GM12874 (cell line): ENCODE data around the gene VN1R4.
A peak's percentile ranks its signal among the peaks of the same experiment; 100 is the strongest.
"Not testable (repeated sequence)": the region's sequence is repeated elsewhere in the genome, so short reads cannot be mapped to it uniquely, and the experiment has no call there.

Source experiments
- TF ChIP-seq, protein P1 (sequence below): IDR thresholded peaks from 2 replicates; pipeline ENCODE4 v1.5.1; 2011; ENCODE audit warnings: low read depth, mild to moderate bottlenecking, control low read depth, low read length, moderate library complexity; ENCODE audit not compliant: insufficient read depth

Gene VN1R4, protein sequence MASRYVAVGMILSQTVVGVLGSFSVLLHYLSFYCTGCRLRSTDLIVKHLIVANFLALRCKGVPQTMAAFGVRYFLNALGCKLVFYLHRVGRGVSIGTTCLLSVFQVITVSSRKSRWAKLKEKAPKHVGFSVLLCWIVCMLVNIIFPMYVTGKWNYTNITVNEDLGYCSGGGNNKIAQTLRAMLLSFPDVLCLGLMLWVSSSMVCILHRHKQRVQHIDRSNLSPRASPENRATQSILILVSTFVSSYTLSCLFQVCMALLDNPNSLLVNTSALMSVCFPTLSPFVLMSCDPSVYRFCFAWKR

DNA sequence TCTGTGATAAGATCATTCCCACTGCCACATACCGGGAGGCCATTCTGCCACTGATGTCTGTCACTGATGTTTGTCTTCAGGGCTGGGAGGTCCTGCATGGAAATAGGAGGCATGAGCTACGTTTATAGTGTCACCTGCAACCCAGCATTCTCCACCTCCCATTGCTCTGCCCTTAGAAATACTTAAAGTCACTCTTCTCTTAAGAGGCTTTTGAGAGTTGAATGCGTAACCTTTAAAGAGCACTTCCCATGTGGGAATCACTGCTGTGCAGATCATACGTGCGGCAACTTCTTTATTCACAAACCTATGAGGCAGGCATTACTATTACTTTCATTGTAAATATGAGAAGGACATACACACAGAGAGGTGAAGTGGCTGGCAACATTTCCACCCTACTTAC is at the start of gene VN1R4:
VN1R4 (minus strand) TSS at position 101 of the 400 bp plus-strand sequence; CDS start at position 43, 58 bp downstream.
- TF ChIP-seq, protein P1, sequence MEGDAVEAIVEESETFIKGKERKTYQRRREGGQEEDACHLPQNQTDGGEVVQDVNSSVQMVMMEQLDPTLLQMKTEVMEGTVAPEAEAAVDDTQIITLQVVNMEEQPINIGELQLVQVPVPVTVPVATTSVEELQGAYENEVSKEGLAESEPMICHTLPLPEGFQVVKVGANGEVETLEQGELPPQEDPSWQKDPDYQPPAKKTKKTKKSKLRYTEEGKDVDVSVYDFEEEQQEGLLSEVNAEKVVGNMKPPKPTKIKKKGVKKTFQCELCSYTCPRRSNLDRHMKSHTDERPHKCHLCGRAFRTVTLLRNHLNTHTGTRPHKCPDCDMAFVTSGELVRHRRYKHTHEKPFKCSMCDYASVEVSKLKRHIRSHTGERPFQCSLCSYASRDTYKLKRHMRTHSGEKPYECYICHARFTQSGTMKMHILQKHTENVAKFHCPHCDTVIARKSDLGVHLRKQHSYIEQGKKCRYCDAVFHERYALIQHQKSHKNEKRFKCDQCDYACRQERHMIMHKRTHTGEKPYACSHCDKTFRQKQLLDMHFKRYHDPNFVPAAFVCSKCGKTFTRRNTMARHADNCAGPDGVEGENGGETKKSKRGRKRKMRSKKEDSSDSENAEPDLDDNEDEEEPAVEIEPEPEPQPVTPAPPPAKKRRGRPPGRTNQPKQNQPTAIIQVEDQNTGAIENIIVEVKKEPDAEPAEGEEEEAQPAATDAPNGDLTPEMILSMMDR = not testable (repeated sequence)

DNA sequence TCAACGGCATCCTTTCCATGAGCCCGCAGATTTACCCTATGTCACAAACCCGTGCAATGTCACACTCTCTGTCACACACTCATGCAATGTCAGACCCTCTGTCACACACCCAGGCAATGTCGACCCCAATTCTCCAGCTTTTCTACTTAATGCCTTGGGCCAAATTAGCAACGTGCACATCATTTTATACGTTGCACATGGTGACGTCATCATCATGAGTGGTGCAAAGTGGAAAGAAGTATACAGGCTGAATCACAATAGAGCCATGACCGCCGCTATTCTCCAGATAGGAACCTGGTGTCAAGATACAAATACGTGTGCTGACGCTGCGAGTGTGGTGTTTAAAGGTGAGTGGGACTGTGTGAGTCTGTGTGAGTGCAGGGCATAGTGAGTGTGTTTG is 44.4 kb upstream of the VN1R4 start:
- TF ChIP-seq, protein P1 = no peak

DNA sequence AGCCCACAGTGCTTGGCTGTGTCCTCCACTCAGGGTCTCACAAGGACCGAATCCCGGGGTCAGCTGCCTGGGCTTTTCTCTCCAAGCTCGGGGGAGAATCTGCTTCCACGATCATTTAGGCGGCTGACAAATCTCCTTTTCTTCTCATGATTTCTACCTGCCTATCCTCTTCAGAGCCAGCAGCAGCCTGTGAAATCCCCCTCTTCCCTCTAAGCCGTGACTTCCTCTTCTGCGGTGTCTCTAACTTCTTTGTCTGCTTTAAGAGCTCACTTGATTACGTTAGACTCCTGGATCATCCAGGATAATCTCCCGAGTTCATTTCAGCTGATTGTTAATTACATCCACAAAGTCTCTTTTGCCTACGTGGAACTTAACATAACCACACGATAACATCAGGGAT is 43.5 kb upstream of the VN1R4 start:
- TF ChIP-seq, protein P1 = no peak

DNA sequence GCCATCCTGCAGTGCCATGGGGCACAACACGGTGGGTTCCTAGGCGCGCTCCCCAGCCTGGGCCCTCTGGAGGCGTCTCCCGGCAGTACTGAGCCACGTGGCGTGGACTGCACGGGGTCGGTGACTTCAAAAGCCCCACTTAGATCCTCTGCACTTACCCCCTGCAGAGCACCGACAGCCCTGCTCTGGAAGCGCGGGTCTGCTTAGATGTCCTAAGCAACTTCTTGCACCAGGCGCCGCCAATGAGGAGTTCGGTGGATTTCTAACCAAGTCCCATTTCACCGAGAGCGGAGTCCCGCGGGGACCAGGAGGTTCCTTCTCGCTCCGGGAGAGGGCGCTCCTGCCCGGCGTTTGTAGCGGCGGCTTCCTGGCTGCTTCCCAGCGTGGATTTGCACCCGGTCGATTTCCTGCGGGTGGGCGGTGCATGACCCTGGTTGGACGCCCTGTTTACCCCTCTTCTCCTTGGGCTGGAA is 40.9 kb upstream of the VN1R4 start:
- TF ChIP-seq, protein P1 = peak; percentile 36; the same call in 1 of the 2 replicates

DNA sequence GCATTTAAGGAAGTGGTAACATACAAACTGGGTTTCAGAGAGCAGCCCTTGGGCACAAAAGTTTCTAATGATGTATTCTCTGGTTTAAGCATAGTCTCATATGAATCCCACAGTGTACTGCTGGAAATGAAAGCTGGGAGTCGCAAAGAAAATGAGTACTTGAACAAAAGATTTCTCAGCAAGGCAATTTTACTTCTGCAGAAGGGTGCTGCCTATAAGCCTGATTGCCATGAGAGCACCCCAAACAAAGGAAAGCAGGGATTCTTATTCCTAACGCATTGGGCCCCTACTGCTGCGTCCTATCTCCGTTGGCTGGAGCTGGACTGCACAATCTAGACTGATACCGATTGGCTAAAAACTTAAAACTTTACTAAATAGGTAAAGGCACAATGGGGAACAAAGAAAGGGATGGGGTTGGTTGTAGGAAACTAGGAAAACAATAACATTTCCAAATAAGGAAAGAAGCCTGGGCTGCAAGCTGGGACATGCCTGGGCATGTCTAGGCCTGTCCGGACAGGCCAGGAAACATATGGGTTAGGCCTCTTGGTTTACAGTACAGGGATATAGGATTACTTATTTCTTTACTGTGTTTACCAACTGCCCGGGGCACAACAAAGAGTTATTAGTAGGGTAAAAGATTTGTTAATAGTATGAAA is 27.4 kb upstream of the VN1R4 start:
- TF ChIP-seq, protein P1 = no peak

DNA sequence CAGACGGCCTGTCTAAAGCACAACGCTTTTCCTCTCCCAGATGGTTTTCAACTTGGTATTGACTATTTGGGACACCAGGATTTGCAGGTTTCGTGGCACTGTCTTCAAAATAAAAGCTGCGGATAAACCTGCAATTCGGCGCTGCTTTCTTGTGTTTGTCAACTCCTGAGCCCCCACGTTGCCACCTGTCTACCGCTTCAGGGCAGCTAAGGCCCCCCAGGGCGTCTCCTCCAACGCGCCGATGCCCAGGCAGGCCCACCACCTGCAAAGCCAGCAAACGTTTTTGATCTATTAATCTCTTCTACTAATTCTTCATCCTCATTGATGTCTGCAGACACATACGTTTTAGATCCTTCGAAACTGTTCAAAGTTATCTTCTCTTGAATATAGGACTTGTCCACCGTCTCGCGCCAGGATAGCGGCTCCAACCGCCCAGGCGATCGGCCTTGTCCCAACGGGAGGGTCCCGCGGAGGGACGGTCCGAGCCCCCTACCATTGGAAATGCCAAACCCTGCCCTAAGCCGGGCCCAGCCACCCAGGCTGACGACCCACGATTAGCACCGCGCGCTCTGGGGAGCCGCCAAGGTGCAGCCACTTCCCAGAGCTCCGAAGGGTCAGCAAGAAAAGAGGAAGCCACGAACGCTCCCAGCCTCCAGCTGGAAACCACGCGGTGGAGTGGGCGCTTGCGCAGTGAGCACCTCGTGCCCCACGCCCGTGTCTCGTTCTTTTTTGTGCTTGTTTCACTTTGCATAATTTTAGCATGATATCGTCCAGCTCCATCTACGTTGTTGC is 23.4 kb upstream of the VN1R4 start:
- TF ChIP-seq, protein P1 = no peak

DNA sequence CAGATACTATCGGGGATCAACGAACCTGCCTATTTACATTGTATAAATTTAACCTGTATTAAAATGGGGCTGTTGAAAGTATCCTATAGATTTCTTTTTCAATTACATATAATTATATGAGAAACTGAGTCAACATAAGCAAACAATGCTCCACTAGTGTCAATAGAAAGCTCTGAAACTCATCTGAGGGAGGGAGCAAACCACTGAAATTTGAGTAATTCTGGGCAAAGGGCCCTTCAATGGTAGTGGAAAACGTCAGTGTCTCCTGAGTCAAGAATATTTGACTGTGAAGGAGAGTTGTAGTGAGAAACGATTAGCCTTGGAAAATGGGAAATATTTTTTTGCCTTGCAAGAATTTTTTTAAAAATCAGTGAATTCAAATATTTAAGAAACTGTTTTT is 17.6 kb upstream of the VN1R4 start:
- TF ChIP-seq, protein P1 = no peak
